Glomerular endothelial cell (primary cell): ENCODE data around the gene B4GALT1. TPM values are rescaled to one million over a fixed set of nuclear protein-coding genes. Genes with fewer than 3 reads are reported as not detected.

ENCODE experiments used
- DNase-seq: peaks from one replicate; pipeline ENCODE4 v3.0.0-alpha.2; 2011; ENCODE audit warnings: low read depth, low spot score; ENCODE audit errors: extremely low read depth
- total RNA-seq: library from RNA; depleted of rRNA; stranded (reverse); fragments of >200 nt; gene quantifications from 2 replicates; pipeline ENCODE4 v1.2.3, GENCODE V29; 2015

Gene B4GALT1
- total RNA-seq, 1 donor from 2014 or later = 71.0 TPM

DNA sequence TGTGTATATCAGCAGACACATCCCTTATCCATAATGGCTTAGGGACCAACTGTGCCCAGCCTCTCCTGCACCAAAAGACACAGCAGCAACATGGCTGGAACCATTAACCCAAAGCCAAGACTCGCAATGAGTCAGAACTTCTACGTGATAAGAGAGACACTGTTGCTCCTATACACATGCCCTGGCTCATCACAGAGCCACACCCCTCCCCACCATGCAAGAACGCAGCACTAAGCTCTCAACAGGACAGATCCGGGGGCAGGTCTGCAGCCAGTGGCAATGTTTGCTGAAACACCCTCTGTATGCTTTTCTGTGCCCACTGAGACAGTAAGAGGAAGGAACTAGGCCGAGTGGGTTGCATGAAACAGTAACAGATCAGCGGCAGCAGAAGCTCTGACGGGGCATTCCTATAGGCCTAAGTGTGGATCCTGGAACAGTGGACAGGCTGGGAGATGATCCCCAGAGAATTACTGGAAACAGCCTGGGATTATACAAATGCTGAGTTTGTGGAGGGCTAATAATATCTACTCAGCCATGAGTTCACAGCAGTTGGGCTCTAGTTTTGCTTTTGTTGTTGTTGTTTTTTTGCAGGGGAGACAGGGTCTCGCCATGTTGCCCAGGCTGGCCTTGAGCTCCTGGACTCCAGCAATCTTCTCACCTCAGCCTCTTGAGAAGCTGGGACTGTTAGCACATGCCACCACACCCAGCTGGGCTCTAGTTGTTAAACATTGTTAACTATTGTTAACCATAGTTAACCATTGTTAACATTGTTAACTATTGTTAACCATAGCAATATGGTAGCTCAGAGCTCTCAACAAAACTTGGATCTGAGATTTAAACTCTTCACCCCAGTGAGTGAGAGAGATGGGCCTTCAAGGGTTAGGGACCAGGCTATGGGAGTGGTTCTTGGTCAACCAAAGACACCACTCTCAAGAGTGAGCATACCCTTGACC, 41.0 kb downstream of the B4GALT1 start:
- DNase-seq = no peak

DNA sequence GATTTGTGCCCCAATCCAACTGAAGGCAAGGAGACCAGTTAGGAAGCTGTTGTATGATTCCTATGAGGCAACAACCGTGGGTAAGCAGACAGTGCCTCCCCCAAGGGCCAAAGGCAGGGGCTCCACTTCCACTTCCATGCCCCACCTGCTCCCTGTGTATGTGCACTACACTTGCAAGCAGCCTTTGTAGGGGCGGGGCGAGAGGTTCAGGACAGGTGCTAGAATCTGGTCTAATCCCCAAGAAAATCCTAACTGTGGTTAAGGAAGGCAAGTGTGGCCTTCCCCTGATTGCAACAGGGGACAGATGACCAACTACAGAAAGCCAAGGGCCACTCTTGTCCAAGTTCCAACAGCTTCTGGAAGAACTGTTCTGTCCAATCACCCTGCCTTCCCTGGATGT, 41.7 kb downstream of the B4GALT1 start:
- no peak for DNase-seq

DNA sequence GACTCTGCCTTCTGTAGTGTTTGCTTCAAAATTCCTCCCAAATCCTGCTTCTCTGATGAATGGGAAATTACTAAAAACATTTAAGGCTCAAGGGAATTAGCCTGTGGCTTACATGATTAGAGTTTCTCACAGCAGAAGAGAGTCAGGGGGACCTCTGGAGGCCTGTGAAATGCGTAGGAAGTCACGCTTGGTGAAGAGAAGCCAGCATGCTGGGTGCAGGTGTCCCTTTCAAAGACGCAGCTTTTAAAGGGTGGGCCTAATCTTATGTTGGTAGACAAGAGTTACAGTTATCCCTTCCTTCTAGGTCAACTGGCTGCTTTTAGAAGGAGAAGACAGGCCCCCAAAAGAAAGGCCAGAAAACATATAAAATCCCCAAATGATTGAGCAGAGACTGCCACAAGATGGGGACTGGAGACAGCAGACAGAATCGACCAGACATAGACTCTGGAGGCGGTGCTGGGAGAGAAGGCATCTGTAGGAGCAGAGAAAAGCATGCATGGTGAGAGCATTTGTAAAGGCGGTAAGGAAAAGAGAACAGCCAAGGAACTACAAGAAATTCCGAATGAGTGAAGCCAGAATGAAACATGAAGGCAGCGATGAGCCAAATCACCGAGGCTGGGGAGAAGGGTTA, 42.3 kb downstream of the B4GALT1 start:
- no peak for DNase-seq

DNA sequence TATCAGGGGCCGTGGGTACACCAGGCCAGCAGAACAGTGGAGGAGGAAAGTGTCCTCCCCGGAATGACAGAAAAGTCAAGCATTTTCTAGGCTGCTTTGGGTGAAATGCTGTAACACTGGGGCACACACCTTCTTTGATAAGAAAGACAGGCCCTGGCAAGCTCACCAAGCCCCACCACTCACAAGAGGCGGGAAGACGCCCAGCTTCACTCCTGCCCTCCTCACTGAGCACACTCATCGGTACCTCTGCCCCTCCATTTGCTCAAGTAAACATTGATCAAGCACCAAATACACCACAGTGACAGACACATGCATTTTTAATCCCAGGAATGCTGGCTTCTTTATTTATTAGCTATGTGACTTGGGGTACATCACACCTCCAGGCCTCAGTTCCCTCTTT, 43.1 kb downstream of the B4GALT1 start:
- no peak for DNase-seq

DNA sequence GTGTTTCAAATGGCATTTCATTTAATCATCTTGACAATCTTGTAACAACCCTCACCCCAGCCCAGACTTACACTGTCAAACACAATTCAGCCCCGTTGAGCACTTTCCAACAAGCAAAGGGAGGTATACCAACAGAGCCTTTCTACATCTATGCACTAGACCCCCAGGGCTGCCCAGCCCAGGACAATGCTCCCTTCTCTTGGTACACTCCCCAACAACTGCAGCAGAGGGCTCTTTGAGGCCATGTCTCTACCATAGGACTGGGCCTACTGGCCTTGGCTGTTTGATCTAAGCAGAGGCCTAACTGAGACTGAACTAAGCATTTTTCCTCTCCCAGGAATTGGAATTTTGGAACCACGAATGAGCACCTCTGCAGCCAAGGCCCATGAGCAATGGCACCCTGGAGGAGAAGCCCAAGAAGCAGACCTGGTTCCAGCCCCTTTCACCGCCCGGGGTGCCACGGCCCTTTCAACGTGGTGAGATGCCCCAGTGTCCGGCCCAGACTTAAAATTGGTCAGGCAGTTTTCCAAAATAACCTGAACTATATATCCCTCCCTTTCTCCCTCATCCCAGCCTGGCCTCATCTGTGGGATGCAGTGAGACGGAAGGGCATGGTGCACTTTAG, 43.6 kb downstream of the B4GALT1 start:
- DNase-seq = no peak

- DNase-seq = no peak
Observed at GRCh38 chr9:33120620-33121019, 46.5 kb downstream of the B4GALT1 start.

DNA sequence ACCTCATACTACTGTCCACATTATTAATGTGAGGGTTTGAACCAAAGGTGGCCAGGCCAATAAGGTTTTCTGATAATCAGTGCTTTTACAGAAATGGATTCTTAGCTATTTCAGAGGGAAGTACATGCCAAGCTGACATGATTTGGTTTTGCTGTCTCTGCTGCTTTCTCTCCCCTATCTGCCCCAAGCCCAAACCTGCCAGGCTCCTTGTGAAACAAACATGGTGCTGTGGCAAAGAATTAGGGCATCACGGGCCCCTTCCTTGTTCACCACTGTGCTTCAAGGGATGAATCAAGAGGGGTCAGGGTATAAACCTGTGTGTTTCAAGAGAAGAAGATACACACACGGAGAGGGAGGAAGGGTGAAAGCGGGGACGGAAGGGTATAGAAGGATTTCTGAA, 49.3 kb downstream of the B4GALT1 start:
- DNase-seq = no peak

DNA sequence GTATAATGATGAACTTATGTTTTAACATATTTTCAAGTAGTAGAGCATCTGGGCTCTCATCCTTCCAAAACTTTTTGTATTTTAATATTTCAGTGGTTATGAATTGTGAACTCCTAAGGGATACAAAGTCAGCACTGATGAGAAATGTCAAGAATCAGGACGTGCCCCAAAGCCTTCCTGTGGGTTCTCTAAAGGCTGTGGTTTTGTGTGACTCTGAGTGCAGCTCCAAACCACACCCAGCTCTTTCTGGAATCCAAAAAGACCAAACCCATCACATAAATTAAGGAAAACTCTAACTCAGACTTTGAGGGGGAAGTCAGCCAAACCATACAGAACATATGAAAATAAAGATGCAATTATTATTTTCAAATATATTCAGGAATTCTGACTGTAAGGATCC, 49.8 kb downstream of the B4GALT1 start:
- DNase-seq = no peak

DNA sequence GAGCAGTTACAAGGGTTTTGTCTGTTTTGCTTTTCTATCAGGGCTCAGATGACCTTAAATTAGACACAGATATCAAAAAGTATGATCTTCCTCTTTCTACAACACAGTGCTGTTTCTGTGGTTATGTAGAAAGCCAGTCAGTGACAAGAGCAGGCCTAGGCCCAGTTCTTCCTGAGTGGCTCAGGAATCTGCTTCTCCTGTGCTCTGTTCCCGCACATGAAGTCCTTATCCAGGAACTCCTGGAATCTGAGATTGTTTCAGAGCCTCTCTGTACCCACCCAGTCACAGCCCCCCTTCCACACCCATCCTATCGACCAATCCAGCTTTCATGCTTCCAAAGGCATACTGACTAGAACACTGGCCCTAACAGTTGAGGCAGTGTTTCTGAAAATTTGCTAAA, 50.3 kb downstream of the B4GALT1 start:
- no peak for DNase-seq

DNA sequence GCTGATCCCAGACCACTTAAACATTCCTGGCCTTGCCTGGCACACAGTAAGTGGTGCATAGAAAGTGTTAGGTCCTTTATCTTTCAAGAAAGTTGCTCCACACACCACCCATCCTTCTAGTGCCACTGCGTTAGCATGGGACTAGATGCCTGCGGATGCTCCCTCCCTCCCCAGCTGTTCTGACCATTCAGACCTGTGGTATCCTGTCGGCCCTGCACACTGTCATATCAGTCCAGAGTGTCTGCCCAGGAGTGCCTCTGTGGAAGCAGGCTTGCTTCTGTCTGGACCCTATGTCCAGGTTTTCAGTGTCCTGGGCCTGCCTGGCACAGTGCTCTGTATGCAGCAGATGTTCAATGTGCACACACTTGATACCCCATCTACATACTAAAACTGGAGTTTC, 52.4 kb downstream of the B4GALT1 start:
- no peak for DNase-seq

DNA sequence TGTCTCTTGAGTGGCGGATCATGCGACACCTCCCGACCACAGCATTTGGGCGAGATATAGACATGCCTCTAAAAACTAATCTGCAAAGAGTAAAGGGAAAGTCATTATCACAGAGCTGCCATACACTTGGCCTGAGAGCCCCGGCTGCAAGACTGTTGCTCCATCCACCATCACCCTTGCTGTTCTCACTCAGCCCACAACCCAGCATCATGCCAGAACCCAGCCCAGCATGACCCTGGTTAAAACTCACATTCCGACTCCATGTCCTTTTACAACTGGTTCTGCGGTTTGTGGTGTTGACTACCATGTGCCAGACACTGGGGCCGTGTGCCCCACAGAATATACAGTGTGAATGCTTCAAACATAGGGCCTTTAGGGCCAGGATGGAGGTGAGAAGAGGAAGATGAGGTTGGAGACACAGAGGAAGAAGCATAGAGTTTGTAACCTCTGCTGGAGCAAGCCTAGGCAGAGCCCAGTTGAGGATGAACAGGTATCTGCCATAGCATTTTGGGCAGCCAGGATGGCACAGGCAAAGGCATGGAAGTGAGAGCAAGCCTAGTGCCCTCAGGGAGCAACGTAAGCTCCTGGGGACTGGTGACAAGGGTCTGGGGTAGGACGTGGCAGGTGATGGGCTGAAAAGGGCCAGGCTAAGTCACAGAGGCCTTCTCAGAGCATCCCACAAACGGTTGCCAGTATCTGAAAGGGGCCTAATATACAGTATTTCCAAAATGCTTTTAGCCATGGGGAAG, 53.2 kb downstream of the B4GALT1 start:
- no peak for DNase-seq

- DNase-seq = no peak
Observed at GRCh38 chr9:33112094-33112493, 55.0 kb downstream of the B4GALT1 start.

DNA sequence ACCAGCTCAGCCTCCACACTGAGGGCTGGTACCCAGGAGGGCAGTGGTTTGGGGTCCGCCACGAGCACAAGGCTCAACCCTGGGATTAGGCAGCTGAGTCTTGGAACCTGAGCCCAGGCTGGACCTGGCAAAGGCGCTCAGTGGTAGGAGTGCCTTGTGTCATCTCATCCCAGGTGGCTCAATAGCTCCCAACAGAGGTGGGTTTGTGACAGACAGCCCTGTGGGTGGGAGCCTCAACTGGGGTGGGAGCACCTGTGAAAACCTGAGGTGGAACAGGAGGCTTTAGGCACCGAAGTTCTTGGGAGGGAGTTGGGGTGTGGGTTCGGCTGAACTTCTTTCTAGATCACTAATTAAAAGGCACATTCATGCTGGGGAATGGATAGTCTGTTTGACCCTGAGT, 55.5 kb downstream of the B4GALT1 start:
- DNase-seq = no peak

- DNase-seq = no peak
Observed at GRCh38 chr9:33110686-33111085, 56.5 kb downstream of the B4GALT1 start.

DNA sequence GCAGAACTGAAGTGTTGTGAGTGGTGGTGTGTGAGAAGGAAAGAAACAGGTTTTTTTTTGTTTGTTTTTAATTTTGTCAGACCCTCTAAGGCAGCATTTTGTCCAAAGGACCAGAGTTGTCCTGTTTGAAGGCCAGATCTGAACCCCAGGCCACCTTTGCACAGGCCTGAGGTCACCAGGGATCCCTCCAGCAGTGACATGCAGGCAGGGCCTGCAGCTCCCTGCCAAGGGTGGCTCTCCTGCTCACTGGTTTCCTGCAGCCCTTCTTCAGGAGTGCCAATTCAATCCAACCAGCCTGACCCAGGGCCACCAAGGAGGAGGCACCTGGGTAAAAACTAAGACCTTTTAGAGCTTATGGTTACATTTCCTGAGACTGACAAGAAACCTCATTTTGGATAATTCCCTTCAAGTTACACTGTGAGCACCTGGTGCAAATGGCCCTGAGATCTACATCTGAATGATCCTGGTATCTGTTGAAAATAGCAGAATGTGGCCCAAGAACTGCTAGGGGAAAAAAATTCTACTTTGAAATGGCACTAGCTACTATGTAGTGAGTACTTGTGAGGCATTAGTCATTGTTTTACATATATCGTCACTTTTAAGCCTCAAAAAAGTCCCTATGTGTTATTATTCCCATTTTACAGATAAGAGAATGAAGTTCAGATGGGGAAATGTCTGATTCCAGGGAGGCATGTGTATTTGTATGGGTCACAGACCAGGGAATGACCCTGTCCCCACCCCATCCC, 57.1 kb downstream of the B4GALT1 start:
- DNase-seq = no peak

DNA sequence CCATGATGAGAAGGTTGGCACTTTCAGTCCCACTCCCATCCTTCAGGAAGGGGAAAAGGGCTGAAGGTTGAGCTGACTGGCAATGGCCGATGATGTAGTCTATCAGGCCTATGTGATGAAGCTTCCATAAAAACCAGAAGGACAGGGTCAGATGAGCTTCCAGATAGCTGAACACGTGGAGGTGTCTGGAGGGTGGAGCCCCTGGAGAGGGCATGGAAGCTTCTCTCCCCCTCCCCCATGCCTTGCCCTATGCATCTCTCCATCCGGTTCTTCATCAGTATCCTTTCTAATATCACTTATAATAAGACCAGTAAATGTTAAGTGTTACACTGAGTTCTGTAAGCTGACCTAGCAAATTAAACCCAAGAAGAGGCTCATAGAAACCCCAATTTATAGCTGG, 58.0 kb downstream of the B4GALT1 start:
- no peak for DNase-seq

DNA sequence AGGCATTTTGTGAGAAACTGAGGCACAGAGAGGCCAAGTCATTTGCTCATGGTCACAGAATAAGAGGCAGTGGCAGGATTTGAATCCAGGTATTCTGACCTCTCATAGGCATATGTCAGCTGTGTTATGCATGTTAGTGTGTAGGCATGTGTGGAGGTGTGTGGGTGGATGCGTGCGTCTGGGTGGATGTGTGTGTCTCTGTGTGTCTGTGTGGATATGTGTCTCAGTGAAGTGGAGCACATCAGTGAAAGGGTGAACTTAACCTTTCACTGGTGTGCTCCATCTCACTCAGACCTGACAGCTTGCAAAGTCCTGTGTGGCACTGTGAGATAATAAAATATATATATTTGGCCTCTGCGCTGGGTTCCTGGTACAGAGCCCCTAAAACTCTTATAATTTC, 58.7 kb downstream of the B4GALT1 start:
- no peak for DNase-seq

GRCh38 chr9:33107762-33108161, 59.4 kb downstream of the B4GALT1 start:
- DNase-seq = no peak

DNA sequence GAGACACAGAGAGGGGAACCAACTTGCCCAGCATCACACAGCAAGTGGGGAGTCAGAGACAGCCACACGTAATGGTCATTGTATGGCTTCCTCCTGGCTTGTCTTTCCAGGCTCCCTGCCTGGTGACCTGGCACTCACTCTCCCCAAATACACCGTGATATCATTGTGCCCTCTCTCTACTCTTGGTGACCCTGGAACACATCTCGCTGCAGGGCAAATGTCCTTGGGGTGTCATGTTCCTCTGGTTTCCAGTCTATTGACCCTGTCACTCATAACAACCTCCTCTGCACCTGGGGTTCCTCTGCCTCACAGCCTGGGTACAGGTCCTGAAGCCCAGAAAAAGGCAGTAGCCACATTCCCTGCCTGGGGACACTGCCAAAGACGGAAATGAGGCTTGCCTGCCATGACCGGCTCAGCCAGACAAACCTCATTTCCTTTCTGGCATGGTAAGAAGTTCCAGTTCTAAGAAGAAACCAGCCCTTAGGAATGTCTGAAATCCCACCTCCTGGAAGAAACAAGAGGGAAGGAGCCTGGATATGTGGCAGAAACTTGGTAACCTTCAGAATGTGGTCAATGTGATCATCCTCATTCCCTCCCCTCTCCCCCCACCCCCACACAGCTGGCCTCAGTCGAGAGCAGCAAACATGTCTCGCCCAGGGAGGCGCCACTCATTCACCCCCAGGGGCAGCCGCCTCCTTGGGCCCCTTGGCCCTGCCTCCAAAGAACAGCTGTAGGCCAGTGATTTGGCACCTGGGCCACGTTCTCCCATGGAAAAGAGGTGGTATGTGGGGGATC, 60.1 kb downstream of the B4GALT1 start:
- no peak for DNase-seq

- no peak for DNase-seq
Observed at GRCh38 chr9:33106372-33106771, 60.8 kb downstream of the B4GALT1 start.
